HepG2 (cell line): ENCODE results near the gene HNRNPL. TPM values are rescaled to one million over a fixed set of nuclear protein-coding genes. Genes with fewer than 3 reads are reported as not detected.

Source experiments
- ATF7-NPFF ChIP-seq: sonication (generic); formaldehyde crosslinking; IDR thresholded peaks from 2 replicates; pipeline ENCODE4 v1.8.1; 2023; ENCODE audit warnings: mild to moderate bottlenecking, low read depth, missing genetic modification reagents, moderate library complexity
- LCORL ChIP-seq, 2 experiments: fragments of 450-650 bp in 1 of 2; sonication (generic) in 1 of 2; formaldehyde crosslinking in 1 of 2; IDR thresholded peaks; 2 replicates each; pipeline versions ENCODE4 v1.5.0 to v1.6.1; 2017 to 2020; ENCODE audit warnings: antibody characterized with exemption in 1 of 2, missing genetic modification reagents in 1 of 2
- MED8 ChIP-seq: sonication (generic); formaldehyde crosslinking; IDR thresholded peaks from 2 replicates; pipeline ENCODE4 v1.8.1; 2023; ENCODE audit warnings: mild to moderate bottlenecking, missing genetic modification reagents; ENCODE audit not compliant: insufficient replicate concordance
- NR2C2 ChIP-seq: sonication (generic); formaldehyde crosslinking; IDR thresholded peaks from 2 replicates; pipeline ENCODE4 v1.4.0; 2020; ENCODE audit warnings: missing genetic modification reagents, mild to moderate bottlenecking, moderate library complexity, borderline replicate concordance
- NR2F6 ChIP-seq, 2 experiments: IDR thresholded peaks; 2 replicates each; pipeline ENCODE4 v1.6.1; 2016; ENCODE audit warnings: antibody characterized with exemption in 1 of 2, mild to moderate bottlenecking in 1 of 2
- PITX1 ChIP-seq: sonication (generic); formaldehyde crosslinking; IDR thresholded peaks from 2 replicates; pipeline ENCODE4 v1.5.1; 2020; ENCODE audit warnings: mild to moderate bottlenecking, missing genetic modification reagents
- ZMYM2 ChIP-seq: sonication (generic); formaldehyde crosslinking; IDR thresholded peaks from 2 replicates; pipeline ENCODE4 v1.8.0; 2022; ENCODE audit warnings: mild to moderate bottlenecking, missing genetic modification reagents
- ZNF232 ChIP-seq: sonication (generic); formaldehyde crosslinking; IDR thresholded peaks from 2 replicates; pipeline ENCODE4 v1.4.0; 2020; ENCODE audit warnings: missing genetic modification reagents, borderline replicate concordance
- ZNF256 ChIP-seq: sonication (generic); formaldehyde crosslinking; conservative IDR thresholded peaks from 2 replicates; pipeline ENCODE4 v1.4.0; 2020; ENCODE audit warnings: missing genetic modification reagents
- ZNF263 ChIP-seq: sonication (generic); formaldehyde crosslinking; IDR thresholded peaks from 2 replicates; pipeline ENCODE4 v1.4.0; 2020; ENCODE audit warnings: missing genetic modification reagents
- ZNF333 ChIP-seq: sonication (generic); formaldehyde crosslinking; IDR thresholded peaks from 2 replicates; pipeline ENCODE4 v1.4.0; 2020; ENCODE audit warnings: mild to moderate bottlenecking, missing genetic modification reagents, borderline replicate concordance
- ZNF552 ChIP-seq: sonication (generic); formaldehyde crosslinking; IDR thresholded peaks from 2 replicates; pipeline ENCODE4 v1.9.0; 2022; ENCODE audit warnings: missing genetic modification reagents, mild to moderate bottlenecking, borderline replicate concordance
- ZNF567 ChIP-seq: sonication (generic); formaldehyde crosslinking; IDR thresholded peaks from 2 replicates; pipeline ENCODE4 v1.8.1; 2023; ENCODE audit warnings: mild to moderate bottlenecking, missing genetic modification reagents, borderline replicate concordance
- ZSCAN20 ChIP-seq: sonication (generic); formaldehyde crosslinking; IDR thresholded peaks from 2 replicates; pipeline ENCODE4 v1.4.0; 2020; ENCODE audit warnings: missing genetic modification reagents, mild to moderate bottlenecking, borderline replicate concordance
- polyA plus RNA-seq, 8 experiments: library from polyadenylated mRNA; depleted of rRNA in 3 of 8; stranded (reverse) in 7 of 8; unstranded in 1 of 8; fragments of >200 nt; fragmentation: Illumina TruSeq in 4 of 8; extraction: Trizol in 4 of 8; gene quantifications; 2 replicates each; pipeline versions ENCODE4 v1.2.1 to v1.2.3, GENCODE V29; 2011 to 2016; ENCODE audit warnings: low read depth in 4 of 8, missing spikeins in 1 of 8, mixed read lengths in 1 of 8; ENCODE audit not compliant: insufficient read depth in 1 of 8
- total RNA-seq, 5 experiments: library from RNA; depleted of rRNA; stranded (reverse); fragments of >200 nt; fragmentation: Illumina TruSeq; extraction: Trizol; gene quantifications; 2 replicates each; pipeline ENCODE4 v1.2.3, GENCODE V29; 2016; ENCODE audit warnings: low read depth in 1 of 5
- TF ChIP-seq, protein P1 (sequence below): IDR thresholded peaks from 2 replicates; pipeline ENCODE4 v1.6.1; 2018; ENCODE audit warnings: missing genetic modification reagents, mild to moderate bottlenecking, missing compliant biosample characterization
- TF ChIP-seq, protein P2 (sequence below): sonication (generic); formaldehyde crosslinking; IDR thresholded peaks from 2 replicates; pipeline ENCODE4 v1.4.0; 2020; ENCODE audit warnings: missing genetic modification reagents
- TF ChIP-seq, protein P3 (sequence below): sonication (generic); formaldehyde crosslinking; conservative IDR thresholded peaks from 2 replicates; pipeline ENCODE4 v1.8.1; 2023; ENCODE audit warnings: missing genetic modification reagents
- TF ChIP-seq, protein P4 (sequence below): sonication (generic); formaldehyde crosslinking; IDR thresholded peaks from 2 replicates; pipeline ENCODE4 v1.4.0; 2020; ENCODE audit warnings: missing genetic modification reagents

HNRNPL gene
- total and polyA plus RNA-seq, 2 of the 13 experiments (the other 11 are each of a cell fraction or from before 2014, with no cell fraction given) = 156 to 278 TPM

DNA sequence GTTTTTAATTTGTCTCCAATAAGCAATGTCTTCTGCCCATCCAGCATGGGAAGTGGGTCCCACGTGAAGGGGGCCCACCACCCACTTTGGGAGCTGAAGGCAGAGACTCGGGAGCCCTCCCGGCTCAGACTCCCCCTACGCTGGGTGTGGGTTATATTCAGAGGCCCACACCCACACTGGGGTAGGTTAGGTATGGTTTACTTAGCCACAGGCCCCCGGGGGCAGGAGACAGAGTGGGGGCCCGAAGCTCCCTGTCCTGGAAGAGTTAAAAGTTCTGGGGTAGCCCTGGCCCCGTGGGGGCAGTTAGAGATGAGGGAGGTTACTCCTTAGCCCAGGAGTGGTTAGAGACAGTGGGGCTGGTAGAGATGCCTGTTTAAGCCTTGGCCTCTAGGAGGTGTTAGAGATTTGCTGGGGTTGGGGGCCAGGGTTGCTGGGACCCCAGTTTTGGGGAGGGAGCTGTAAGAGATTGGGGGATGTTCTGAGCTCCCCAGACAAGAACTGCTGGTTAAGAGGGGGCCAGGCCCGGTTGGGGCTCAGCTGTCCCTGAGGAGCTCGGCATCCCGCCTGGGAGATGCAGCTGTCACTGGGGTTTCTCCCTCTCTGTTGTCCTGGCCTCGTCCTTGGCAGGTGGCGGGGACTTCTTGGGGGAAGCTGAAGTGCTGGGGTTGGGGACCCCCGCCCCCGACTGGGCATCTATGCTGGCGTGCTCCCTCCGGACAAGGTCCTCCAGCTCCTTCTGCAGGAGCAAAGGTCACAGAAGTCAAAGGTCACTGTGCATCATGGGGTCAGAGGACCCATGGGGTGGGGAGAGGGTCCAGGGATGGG, 29.0 kb upstream of the HNRNPL start (continued):
- TF ChIP-seq ZNF263 (peak; percentile 70), NR2C2 (CRISPR knock-in tag) (peak; percentile 69), ZNF333 (no peak), NR2F6 (IDR thresholded peaks at IDR 0.05) (peak; percentile 73), NR2F6 (CRISPR knock-in tag; IDR thresholded peaks at IDR 0.05) (peak; percentile 42; the same call in 1 of the 2 replicates), PITX1 (CRISPR knock-in tag) (no peak), ZNF552 (CRISPR knock-in tag) (0 out of 2 replicates have a peak, but pooled peaks have one; percentile 2), ZNF567 (no peak), ZNF232 (0 out of 2 replicates have a peak, but pooled peaks have one; percentile 30), ATF7-NPFF (CRISPR knock-in tag) (0 out of 2 replicates have a peak, but pooled peaks have one; percentile 32), LCORL (IDR thresholded peaks at IDR 0.05) (no peak), LCORL (CRISPR knock-in tag; IDR thresholded peaks at IDR 0.05) (0 out of 2 replicates have a peak, but pooled peaks have one; percentile 38), ZMYM2 (CRISPR knock-in tag) (no peak), ZSCAN20 (CRISPR knock-in tag) (no peak), ZNF256 (CRISPR knock-in tag) (no peak), MED8 (no peak)
- TF ChIP-seq, protein P1, sequence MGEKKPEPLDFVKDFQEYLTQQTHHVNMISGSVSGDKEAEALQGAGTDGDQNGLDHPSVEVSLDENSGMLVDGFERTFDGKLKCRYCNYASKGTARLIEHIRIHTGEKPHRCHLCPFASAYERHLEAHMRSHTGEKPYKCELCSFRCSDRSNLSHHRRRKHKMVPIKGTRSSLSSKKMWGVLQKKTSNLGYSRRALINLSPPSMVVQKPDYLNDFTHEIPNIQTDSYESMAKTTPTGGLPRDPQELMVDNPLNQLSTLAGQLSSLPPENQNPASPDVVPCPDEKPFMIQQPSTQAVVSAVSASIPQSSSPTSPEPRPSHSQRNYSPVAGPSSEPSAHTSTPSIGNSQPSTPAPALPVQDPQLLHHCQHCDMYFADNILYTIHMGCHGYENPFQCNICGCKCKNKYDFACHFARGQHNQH (CRISPR knock-in tag) = no peak
- TF ChIP-seq, protein P2, sequence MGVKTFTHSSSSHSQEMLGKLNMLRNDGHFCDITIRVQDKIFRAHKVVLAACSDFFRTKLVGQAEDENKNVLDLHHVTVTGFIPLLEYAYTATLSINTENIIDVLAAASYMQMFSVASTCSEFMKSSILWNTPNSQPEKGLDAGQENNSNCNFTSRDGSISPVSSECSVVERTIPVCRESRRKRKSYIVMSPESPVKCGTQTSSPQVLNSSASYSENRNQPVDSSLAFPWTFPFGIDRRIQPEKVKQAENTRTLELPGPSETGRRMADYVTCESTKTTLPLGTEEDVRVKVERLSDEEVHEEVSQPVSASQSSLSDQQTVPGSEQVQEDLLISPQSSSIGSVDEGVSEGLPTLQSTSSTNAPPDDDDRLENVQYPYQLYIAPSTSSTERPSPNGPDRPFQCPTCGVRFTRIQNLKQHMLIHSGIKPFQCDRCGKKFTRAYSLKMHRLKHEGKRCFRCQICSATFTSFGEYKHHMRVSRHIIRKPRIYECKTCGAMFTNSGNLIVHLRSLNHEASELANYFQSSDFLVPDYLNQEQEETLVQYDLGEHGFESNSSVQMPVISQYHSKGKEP = no peak
- TF ChIP-seq, protein P3, sequence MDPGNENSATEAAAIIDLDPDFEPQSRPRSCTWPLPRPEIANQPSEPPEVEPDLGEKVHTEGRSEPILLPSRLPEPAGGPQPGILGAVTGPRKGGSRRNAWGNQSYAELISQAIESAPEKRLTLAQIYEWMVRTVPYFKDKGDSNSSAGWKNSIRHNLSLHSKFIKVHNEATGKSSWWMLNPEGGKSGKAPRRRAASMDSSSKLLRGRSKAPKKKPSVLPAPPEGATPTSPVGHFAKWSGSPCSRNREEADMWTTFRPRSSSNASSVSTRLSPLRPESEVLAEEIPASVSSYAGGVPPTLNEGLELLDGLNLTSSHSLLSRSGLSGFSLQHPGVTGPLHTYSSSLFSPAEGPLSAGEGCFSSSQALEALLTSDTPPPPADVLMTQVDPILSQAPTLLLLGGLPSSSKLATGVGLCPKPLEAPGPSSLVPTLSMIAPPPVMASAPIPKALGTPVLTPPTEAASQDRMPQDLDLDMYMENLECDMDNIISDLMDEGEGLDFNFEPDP (CRISPR knock-in tag) = 0 out of 2 replicates have a peak, but pooled peaks have one; percentile 39
- TF ChIP-seq, protein P4, sequence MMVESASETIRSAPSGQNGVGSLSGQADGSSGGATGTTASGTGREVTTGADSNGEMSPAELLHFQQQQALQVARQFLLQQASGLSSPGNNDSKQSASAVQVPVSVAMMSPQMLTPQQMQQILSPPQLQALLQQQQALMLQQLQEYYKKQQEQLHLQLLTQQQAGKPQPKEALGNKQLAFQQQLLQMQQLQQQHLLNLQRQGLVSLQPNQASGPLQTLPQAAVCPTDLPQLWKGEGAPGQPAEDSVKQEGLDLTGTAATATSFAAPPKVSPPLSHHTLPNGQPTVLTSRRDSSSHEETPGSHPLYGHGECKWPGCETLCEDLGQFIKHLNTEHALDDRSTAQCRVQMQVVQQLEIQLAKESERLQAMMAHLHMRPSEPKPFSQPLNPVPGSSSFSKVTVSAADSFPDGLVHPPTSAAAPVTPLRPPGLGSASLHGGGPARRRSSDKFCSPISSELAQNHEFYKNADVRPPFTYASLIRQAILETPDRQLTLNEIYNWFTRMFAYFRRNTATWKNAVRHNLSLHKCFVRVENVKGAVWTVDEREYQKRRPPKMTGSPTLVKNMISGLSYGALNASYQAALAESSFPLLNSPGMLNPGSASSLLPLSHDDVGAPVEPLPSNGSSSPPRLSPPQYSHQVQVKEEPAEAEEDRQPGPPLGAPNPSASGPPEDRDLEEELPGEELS (CRISPR knock-in tag) = no peak
